ENCODE data around the gene PGBD5. TPM values are rescaled to one million over a fixed set of nuclear protein-coding genes. Genes with fewer than 3 reads are reported as not detected.

PGBD5 gene
- polyA plus RNA-seq, 3 donors, result 0.44 TPM; not detected in 2

DNA sequence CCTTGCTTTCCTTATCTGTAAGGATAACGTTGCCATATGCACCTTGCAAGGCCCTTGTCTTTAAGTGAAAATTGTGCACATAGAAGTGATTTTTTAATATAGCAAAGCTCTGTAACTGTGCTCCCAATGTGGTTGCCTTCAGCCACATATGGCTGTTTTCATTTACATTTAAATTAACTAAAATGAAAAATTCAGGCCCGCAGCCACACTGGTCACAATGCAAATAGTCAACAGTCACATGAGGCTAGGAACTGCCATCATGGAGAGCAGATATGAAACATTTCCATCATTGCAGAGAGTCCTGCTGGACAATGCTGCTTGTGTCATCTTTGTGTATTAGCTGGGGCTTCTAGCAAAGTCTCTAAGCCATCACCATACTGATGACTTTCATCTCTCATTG, 83.4 kb downstream of the PGBD5 start:
- H3K4me1 Mint-ChIP-seq, result no peaks in the 10 kb centered on the region

DNA sequence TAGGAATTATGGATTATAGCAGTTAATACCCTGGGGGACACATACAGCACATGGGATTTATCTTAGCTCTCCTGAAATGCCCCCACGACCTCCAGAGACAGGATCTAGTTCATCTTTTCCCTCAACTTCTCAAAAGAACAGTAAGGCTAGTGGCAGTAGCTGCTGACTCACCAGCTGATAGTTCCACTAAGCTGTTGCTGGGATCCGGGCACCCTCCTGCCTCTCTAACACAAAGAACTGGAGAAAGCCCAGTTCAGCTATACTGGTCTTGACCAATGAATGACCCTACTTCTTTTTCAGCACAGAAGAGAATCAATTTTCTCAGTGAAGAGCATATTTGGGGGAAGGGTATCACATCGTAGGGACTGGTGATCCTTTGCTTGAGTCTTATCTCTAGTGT, 84.1 kb downstream of the PGBD5 start:
- no peak overlapping the region for H3K4me2 ChIP-seq (replicated peaks; ENCODE audit: extremely low read depth, low read length, poor library complexity, severe bottlenecking)
- Mint-ChIP-seq H3K9me3 (peaks cover 0 to 2% (median 0%) of the 10 kb centered on the region in 7 donors), H3K27me3 (ENCODE audit: low read depth in 3 of 3) (peaks cover 4 to 17% (median 6%) of the 10 kb centered on the region in 3 donors), H3K4me1 (no peaks in the 10 kb centered on the region), H3K36me3 (no peaks in the 10 kb centered on the region), H3K4me3 (no peak overlapping the region), H3K27ac (no peak overlapping the region)
- no peak overlapping the region for H2AFZ ChIP-seq (ENCODE audit: insufficient read depth, low read depth, low read length, poor library complexity, severe bottlenecking)
- H3K36me3 ChIP-seq (replicated peaks in 1 of 2; ENCODE audit: control insufficient read depth in 1 of 2, insufficient read depth in 2 of 2, low read length in 2 of 2), result no peaks in the 10 kb centered on the region
- no peak overlapping the region for H3K9ac ChIP-seq (ENCODE audit: insufficient read depth, low read length, poor library complexity, severe bottlenecking)
- 73% methylated on average over 1 of the region's 3 CpGs for WGBS (ENCODE audit: insufficient coverage)
- H4K20me1 ChIP-seq (ENCODE audit: insufficient read depth, low read length), result no peaks in the 10 kb centered on the region
- no peaks in the 10 kb centered on the region for H3K9me3 ChIP-seq (replicated peaks in 1 of 2; ENCODE audit: control insufficient read depth in 1 of 2, insufficient read depth in 1 of 2, low read length in 2 of 2)
- H3K4me3 ChIP-seq (replicated peaks in 1 of 3; ENCODE audit: low read depth in 2 of 3, low read length in 3 of 3), result no peak overlapping the region
- intact Hi-C loops (cut with micrococcal nuclease), result no loop called here
- no peaks in the 10 kb centered on the region for H3K27me3 ChIP-seq (ENCODE audit: control insufficient read depth in 2 of 2, insufficient read depth in 2 of 2, low read length in 2 of 2)
- no peak overlapping the region for H3K27ac ChIP-seq (ENCODE audit: low read depth in 1 of 2, low read length in 2 of 2)
- TF ChIP-seq CTCF (IDR thresholded peaks at IDR 0.05), result no peak
- no peak for DNase-seq
- no peaks in the 10 kb centered on the region for H3K4me1 ChIP-seq (ENCODE audit: control insufficient read depth in 1 of 2, insufficient read depth in 2 of 2, low read length in 2 of 2)
- H3K79me2 ChIP-seq (ENCODE audit: insufficient read depth, low read length), result no peaks in the 10 kb centered on the region

More for the DNA sequence above, 83.4 kb downstream of the PGBD5 start:
- intact Hi-C loops (cut with micrococcal nuclease), result no loop called here
- peaks cover 0 to 2% (median 0%) of the 10 kb centered on the region in 7 donors for H3K9me3 Mint-ChIP-seq
- Histone ChIP-seq H3K27ac (ENCODE audit: low read depth in 1 of 2, low read length in 2 of 2) (no peak overlapping the region), H4K20me1 (ENCODE audit: insufficient read depth, low read length) (no peaks in the 10 kb centered on the region), H3K4me3 (replicated peaks in 1 of 3; ENCODE audit: low read depth in 2 of 3, low read length in 3 of 3) (no peak overlapping the region), H3K9ac (ENCODE audit: insufficient read depth, low read length, poor library complexity, severe bottlenecking) (no peak overlapping the region), H2AFZ (ENCODE audit: insufficient read depth, low read depth, low read length, poor library complexity, severe bottlenecking) (no peak overlapping the region), H3K27me3 (ENCODE audit: control insufficient read depth in 2 of 2, insufficient read depth in 2 of 2, low read length in 2 of 2) (no peaks in the 10 kb centered on the region), H3K79me2 (ENCODE audit: insufficient read depth, low read length) (no peaks in the 10 kb centered on the region), H3K36me3 (replicated peaks in 1 of 2; ENCODE audit: control insufficient read depth in 1 of 2, insufficient read depth in 2 of 2, low read length in 2 of 2) (no peaks in the 10 kb centered on the region), H3K4me1 (ENCODE audit: control insufficient read depth in 1 of 2, insufficient read depth in 2 of 2, low read length in 2 of 2) (no peaks in the 10 kb centered on the region), H3K4me2 (replicated peaks; ENCODE audit: extremely low read depth, low read length, poor library complexity, severe bottlenecking) (no peak overlapping the region), H3K9me3 (replicated peaks in 1 of 2; ENCODE audit: control insufficient read depth in 1 of 2, insufficient read depth in 1 of 2, low read length in 2 of 2) (no peaks in the 10 kb centered on the region)
- no peak for TF ChIP-seq CTCF (IDR thresholded peaks at IDR 0.05)
- H3K27me3 Mint-ChIP-seq (ENCODE audit: low read depth in 3 of 3), result peaks cover 4 to 17% (median 6%) of the 10 kb centered on the region in 3 donors
- H3K4me3 Mint-ChIP-seq, result no peak overlapping the region
- no peak for DNase-seq
- WGBS (ENCODE audit: insufficient coverage), result 88% methylated on average over 1 of the region's 2 CpGs
- no peak overlapping the region for H3K27ac Mint-ChIP-seq
- no peaks in the 10 kb centered on the region for H3K36me3 Mint-ChIP-seq

Measured in CD14-positive monocyte (primary cell).